Stomach (tissue), 4 donors: ENCODE results near the gene RDH5.

Experiments used
- EP300 ChIP-seq: sonication (generic); formaldehyde crosslinking; IDR thresholded peaks from one replicate; pipeline ENCODE4 v1.6.1; 2017; ENCODE audit warnings: antibody characterized with exemption
- POLR2A ChIP-seq, 4 donors: fragments of 450-650 bp; IDR thresholded peaks; one replicate each; pipeline ENCODE4 v1.6.1; 2016; ENCODE audit warnings: antibody characterized with exemption in 4 of 4, control low read depth in 2 of 4, mild to moderate bottlenecking in 1 of 4, moderate library complexity in 1 of 4
- POLR2AphosphoS5 ChIP-seq, 3 donors: sonication (generic); formaldehyde crosslinking; IDR thresholded peaks; one replicate each; pipeline ENCODE4 v1.6.1; 2016; ENCODE audit warnings: antibody characterized with exemption in 3 of 3
- TF ChIP-seq, protein P1 (sequence below), 7 experiments: fragments of 450-650 bp in 4 of 7; fragments of 200-600 bp in 3 of 7; sonication (generic) in 3 of 7; IDR thresholded peaks; one replicate each; pipeline ENCODE4 v1.5.1; 2016 to 2019; ENCODE audit warnings: antibody characterized with exemption in 7 of 7, control low read depth in 2 of 7, mild to moderate bottlenecking in 1 of 7

DNA sequence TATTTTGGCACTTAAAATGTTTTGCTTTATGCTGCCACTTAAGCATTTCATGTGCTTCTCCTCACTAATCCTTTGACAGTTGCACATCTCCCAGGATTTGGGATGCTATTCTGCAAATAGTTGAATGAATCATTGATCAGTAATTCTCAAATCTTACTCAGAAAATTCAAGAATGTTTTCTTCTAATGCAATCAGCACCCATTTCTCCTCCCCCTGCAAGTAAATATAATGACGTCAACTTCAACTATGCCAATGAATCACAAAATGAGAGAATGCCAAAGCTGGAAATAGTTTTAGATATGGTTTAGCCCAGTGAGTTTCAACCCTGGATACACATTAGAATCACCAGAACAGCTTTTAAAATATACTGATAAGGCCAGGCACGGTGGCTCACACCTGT, 6.5 kb upstream of the RDH5 start:
- TF ChIP-seq, protein P1, sequence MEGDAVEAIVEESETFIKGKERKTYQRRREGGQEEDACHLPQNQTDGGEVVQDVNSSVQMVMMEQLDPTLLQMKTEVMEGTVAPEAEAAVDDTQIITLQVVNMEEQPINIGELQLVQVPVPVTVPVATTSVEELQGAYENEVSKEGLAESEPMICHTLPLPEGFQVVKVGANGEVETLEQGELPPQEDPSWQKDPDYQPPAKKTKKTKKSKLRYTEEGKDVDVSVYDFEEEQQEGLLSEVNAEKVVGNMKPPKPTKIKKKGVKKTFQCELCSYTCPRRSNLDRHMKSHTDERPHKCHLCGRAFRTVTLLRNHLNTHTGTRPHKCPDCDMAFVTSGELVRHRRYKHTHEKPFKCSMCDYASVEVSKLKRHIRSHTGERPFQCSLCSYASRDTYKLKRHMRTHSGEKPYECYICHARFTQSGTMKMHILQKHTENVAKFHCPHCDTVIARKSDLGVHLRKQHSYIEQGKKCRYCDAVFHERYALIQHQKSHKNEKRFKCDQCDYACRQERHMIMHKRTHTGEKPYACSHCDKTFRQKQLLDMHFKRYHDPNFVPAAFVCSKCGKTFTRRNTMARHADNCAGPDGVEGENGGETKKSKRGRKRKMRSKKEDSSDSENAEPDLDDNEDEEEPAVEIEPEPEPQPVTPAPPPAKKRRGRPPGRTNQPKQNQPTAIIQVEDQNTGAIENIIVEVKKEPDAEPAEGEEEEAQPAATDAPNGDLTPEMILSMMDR (IDR thresholded peaks at IDR 0.05): no peak
- TF ChIP-seq POLR2AphosphoS5 (IDR thresholded peaks at IDR 0.05) (peak in 1 of 3 donors; percentile 37), EP300 (no peak), POLR2A (IDR thresholded peaks at IDR 0.05) (no peak)
